NCI-H82 treated with DMSO at 0.1 percent for 48 hours (cell line): ENCODE data around the gene ENPP4.
"Not testable (repeated sequence)": the region's sequence is repeated elsewhere in the genome, so short reads cannot be mapped to it uniquely, and the experiment has no call there.

Experiments
- DNase-seq: peaks from one replicate; lab custom pipeline; 2025; ENCODE audit not compliant: unreplicated experiment; lab: John Stamatoyannopoulos, UW

The ENPP4 gene

GRCh38 chr6:46130666-46131065, 877 bp downstream of the ENPP4 start:
- DNase-seq = no peak

GRCh38 chr6:46131291-46131690, 1.5 kb downstream of the ENPP4 start:
- not testable (repeated sequence) for DNase-seq

GRCh38 chr6:46134216-46134615, 4.4 kb downstream of the ENPP4 start:
- no peak for DNase-seq

GRCh38 chr6:46135176-46135575, 5.4 kb downstream of the ENPP4 start:
- no peak for DNase-seq

- no peak for DNase-seq
Observed at GRCh38 chr6:46136831-46137230, 7.0 kb downstream of the ENPP4 start.

GRCh38 chr6:46137387-46137786, 7.6 kb downstream of the ENPP4 start:
- no peak for DNase-seq

GRCh38 chr6:46138281-46138680, 8.5 kb downstream of the ENPP4 start:
- DNase-seq = no peak

- DNase-seq = no peak
Observed at GRCh38 chr6:46144270-46144669, 14.5 kb downstream of the ENPP4 start.

- DNase-seq = not testable (repeated sequence)
Observed at GRCh38 chr6:46149066-46149465, 19.3 kb downstream of the ENPP4 start.

- DNase-seq = no peak
Observed at GRCh38 chr6:46156701-46157100, 26.9 kb downstream of the ENPP4 start.

GRCh38 chr6:46159229-46159628, 29.4 kb downstream of the ENPP4 start:
- DNase-seq = no peak

- DNase-seq = no peak
Observed at GRCh38 chr6:46160102-46160501, 30.3 kb downstream of the ENPP4 start.

GRCh38 chr6:46170357-46171289, 40.8 kb downstream of the ENPP4 start, which contains the start of gene ENPP5:
Gene ENPP5, minus strand, starts transcription at chr6:46170980. Its CDS starts 2,718 bp downstream, at chr6:46168262.
- peak; percentile 29 for DNase-seq

- DNase-seq = no peak
Observed at GRCh38 chr6:46172176-46172575, 42.4 kb downstream of the ENPP4 start.

GRCh38 chr6:46174904-46175303, 45.1 kb downstream of the ENPP4 start:
- DNase-seq = no peak

- DNase-seq = no peak
Observed at GRCh38 chr6:46175446-46175845, 45.7 kb downstream of the ENPP4 start.

- DNase-seq = no peak
Observed at GRCh38 chr6:46175976-46176375, 46.2 kb downstream of the ENPP4 start.

GRCh38 chr6:46184114-46184513, 54.3 kb downstream of the ENPP4 start:
- no peak for DNase-seq

GRCh38 chr6:46186583-46186982, 56.8 kb downstream of the ENPP4 start:
- DNase-seq = no peak

- DNase-seq = no peak
Observed at GRCh38 chr6:46189726-46190125, 59.9 kb downstream of the ENPP4 start.

- no peak for DNase-seq
Observed at GRCh38 chr6:46190889-46191288, 61.1 kb downstream of the ENPP4 start.

- no peak for DNase-seq
Observed at GRCh38 chr6:46191961-46192360, 62.2 kb downstream of the ENPP4 start.
